ENCODE data around the gene WDR83. TPM values are rescaled to one million over a fixed set of nuclear protein-coding genes. Genes with fewer than 3 reads are reported as not detected.

The WDR83 gene
- total RNA-seq, 1 donor from 2014 or later, result 18.4 TPM

GRCh38 chr19:12680034-12680433 is 13.4 kb downstream of the WDR83 start:
- intact Hi-C loops (cut with micrococcal nuclease), result loop anchor here (2.0 to 5.0 kb wide), 3 partner anchors 17 to 112 kb away; partner anchors contain the start of genes FBXW9, JUNB, ZNF490 and ZNF791

- intact Hi-C loops (cut with micrococcal nuclease), result loop anchor here (1.0 to 5.0 kb wide), 6 partner anchors 12 to 111 kb away; partner anchors contain the start of genes FBXW9, JUNB, TRIR and ZNF490
Observed at GRCh38 chr19:12681074-12681987, 14.7 kb downstream of the WDR83 start, which contains the start of gene DHPS. DHPS (minus strand) TSS chr19:12681880; CDS start chr19:12681766, 114 bp downstream.

GRCh38 chr19:12685831-12686230 is 19.2 kb downstream of the WDR83 start:
- intact Hi-C loops (cut with micrococcal nuclease), result no loop called here

GRCh38 chr19:12687496-12688196 is 21.0 kb downstream of the WDR83 start, which contains the start of gene GNG14:
GNG14 (plus strand) TSS chr19:12687998; CDS start chr19:12688049, 51 bp downstream.
- intact Hi-C loops (cut with micrococcal nuclease), result no loop called here

GRCh38 chr19:12689012-12689411 is 22.4 kb downstream of the WDR83 start:
- intact Hi-C loops (cut with micrococcal nuclease), result no loop called here

- intact Hi-C loops (cut with micrococcal nuclease), result no loop called here
Observed at GRCh38 chr19:12689581-12690216, 23.1 kb downstream of the WDR83 start.

- intact Hi-C loops (cut with micrococcal nuclease), result no loop called here
Observed at GRCh38 chr19:12692960-12693359, 26.4 kb downstream of the WDR83 start.

GRCh38 chr19:12694641-12695040 is 28.0 kb downstream of the WDR83 start:
- intact Hi-C loops (cut with micrococcal nuclease), result no loop called here

- intact Hi-C loops (cut with micrococcal nuclease), result no loop called here
Observed at GRCh38 chr19:12695096-12695495, 28.5 kb downstream of the WDR83 start.

GRCh38 chr19:12695514-12695913 is 28.9 kb downstream of the WDR83 start:
- intact Hi-C loops (cut with micrococcal nuclease), result no loop called here

GRCh38 chr19:12695997-12696365 is 29.4 kb downstream of the WDR83 start:
- intact Hi-C loops (cut with micrococcal nuclease), result loop anchor here (2.0 kb wide), 1 partner anchor 15 kb away; the partner anchor contains the start of gene DHPS

GRCh38 chr19:12696366-12697335 is 30.0 kb downstream of the WDR83 start, which contains the start of gene FBXW9:
FBXW9 (minus strand) TSS chr19:12696631; CDS start chr19:12696581, 50 bp downstream.
- intact Hi-C loops (cut with micrococcal nuclease), result loop anchor here (2.0 kb wide), 1 partner anchor 16 kb away; the partner anchor contains the start of gene DHPS

- intact Hi-C loops (cut with micrococcal nuclease), result loop anchor here (2.0 kb wide), 1 partner anchor 17 kb away; the partner anchor contains the start of gene DHPS
Observed at GRCh38 chr19:12697425-12697824, 30.8 kb downstream of the WDR83 start.

- intact Hi-C loops (cut with micrococcal nuclease), result no loop called here
Observed at GRCh38 chr19:12698138-12698537, 31.5 kb downstream of the WDR83 start.

GRCh38 chr19:12701596-12702282 is 35.1 kb downstream of the WDR83 start:
- intact Hi-C loops (cut with micrococcal nuclease), result no loop called here

GRCh38 chr19:12703046-12703445 is 36.4 kb downstream of the WDR83 start:
- intact Hi-C loops (cut with micrococcal nuclease), result no loop called here

GRCh38 chr19:12705169-12705568 is 38.6 kb downstream of the WDR83 start:
- intact Hi-C loops (cut with micrococcal nuclease), result no loop called here

- intact Hi-C loops (cut with micrococcal nuclease), result no loop called here
Observed at GRCh38 chr19:12705654-12706331, 39.2 kb downstream of the WDR83 start.

GRCh38 chr19:12706332-12706718 is 39.7 kb downstream of the WDR83 start:
- intact Hi-C loops (cut with micrococcal nuclease), result no loop called here

Data from T-helper 2 cell treated with Interferon-gamma antibody and Interleukin-4, amounts not matched to agents 100 ng/mL and 5 ng/mL, for 36 hours (primary cell).